K562 (cell line): ENCODE measurements around the gene DDX54. TPM values are rescaled to one million over a fixed set of nuclear protein-coding genes. Genes with fewer than 3 reads are reported as not detected.

Experiments
- CHD2 ChIP-seq: IDR thresholded peaks from 2 replicates; pipeline ENCODE4 v1.6.1; 2011; ENCODE audit warnings: low read depth, low read length
- CSDE1 ChIP-seq, 2 experiments: fragments of 450-650 bp; IDR thresholded peaks; 2 replicates each; pipeline ENCODE4 v1.6.1; 2016; ENCODE audit warnings: mild to moderate bottlenecking in 1 of 2
- HDAC3 ChIP-seq: fragments of 450-650 bp; IDR thresholded peaks from 2 replicates; pipeline ENCODE4 v1.6.1; 2018; ENCODE audit warnings: borderline replicate concordance, mild to moderate bottlenecking, moderate library complexity; ENCODE audit not compliant: partially characterized antibody
- KAT7 ChIP-seq: sonication (generic); formaldehyde crosslinking; IDR thresholded peaks from 2 replicates; pipeline ENCODE4 v1.8.0; 2022; ENCODE audit warnings: missing genetic modification reagents, mild to moderate bottlenecking, borderline replicate concordance
- MAFG ChIP-seq: fragments of 450-650 bp; conservative IDR thresholded peaks from 2 replicates; pipeline ENCODE4 v1.6.1; 2016; ENCODE audit warnings: missing genetic modification characterization, missing compliant biosample characterization
- MEIS2 ChIP-seq: fragments of 450-650 bp; IDR thresholded peaks from 2 replicates; pipeline ENCODE4 v1.6.1; 2014; ENCODE audit warnings: mild to moderate bottlenecking; ENCODE audit not compliant: partially characterized antibody
- MXI1 ChIP-seq: IDR thresholded peaks from 2 replicates; pipeline ENCODE4 v1.6.1; 2011; ENCODE audit warnings: low read depth, mild to moderate bottlenecking, improper control_type of control experiment, low read length
- RAD21 ChIP-seq, 2 experiments: fragments of 250-450 bp in 1 of 2; fragments of 450-650 bp in 1 of 2; sonication (Bioruptor Pico) in 1 of 2; formaldehyde crosslinking in 1 of 2; IDR thresholded peaks in 1 of 2; conservative IDR thresholded peaks in 1 of 2; 2 replicates each; pipeline versions ENCODE4 v1.4.0 to v1.8.0; 2020 to 2022; ENCODE audit warnings: mild to moderate bottlenecking in 2 of 2, moderate library complexity in 1 of 2
- RBM34 ChIP-seq: fragments of 200-400 bp; formaldehyde crosslinking; IDR thresholded peaks from 2 replicates; pipeline ENCODE4 v1.6.1; 2018; ENCODE audit warnings: low read length, borderline replicate concordance; ENCODE audit not compliant: insufficient read depth
- TAF9B ChIP-seq: fragments of 450-650 bp; IDR thresholded peaks from 2 replicates; pipeline ENCODE4 v1.6.1; 2018; ENCODE audit warnings: mild to moderate bottlenecking; ENCODE audit not compliant: partially characterized antibody
- TSC22D4 ChIP-seq: fragments of 450-650 bp; IDR thresholded peaks from 2 replicates; pipeline ENCODE4 v1.6.1; 2016; ENCODE audit warnings: missing genetic modification characterization, missing biosample characterization, control low read depth
- ZNF184 ChIP-seq: sonication (generic); formaldehyde crosslinking; IDR thresholded peaks from 2 replicates; pipeline ENCODE4 v1.5.0; 2020; ENCODE audit warnings: missing genetic modification reagents
- ZNF197 ChIP-seq: fragments of 200-800 bp; sonication (Bioruptor generic); IDR thresholded peaks from 2 replicates; pipeline ENCODE4 v1.6.1; 2016; ENCODE audit warnings: low read depth, missing genetic modification characterization, missing compliant biosample characterization
- ZNF282 ChIP-seq: sonication (generic); formaldehyde crosslinking; IDR thresholded peaks from 2 replicates; pipeline ENCODE4 v1.8.1; 2023; ENCODE audit warnings: missing genetic modification reagents
- polyA plus RNA-seq, 8 experiments: library from polyadenylated mRNA; depleted of rRNA in 4 of 8; stranded (reverse) in 5 of 8; unstranded in 3 of 8; fragments of >200 nt; fragmentation: Nextera tagmentation in 2 of 8; fragmentation: Illumina TruSeq in 1 of 8; extraction: Ambion mirVana in 2 of 8; extraction: Trizol in 1 of 8; gene quantifications; 2 replicates each; pipeline versions ENCODE4 v1.2.1 to v1.2.3, GENCODE V29; 2011 to 2014; ENCODE audit warnings: inconsistent platforms in 1 of 8, missing spikeins in 1 of 8
- total RNA-seq, 7 experiments: library from RNA; depleted of rRNA in 6 of 7; stranded (reverse); fragments of >200 nt in 6 of 7; fragmentation: Illumina TruSeq in 2 of 7; extraction: Trizol in 2 of 7; gene quantifications; 2 replicates each; pipeline versions ENCODE4 v1.2.1 to v1.2.3, GENCODE V29; 2011 to 2021; ENCODE audit warnings: low replicate concordance in 1 of 7
- TF ChIP-seq, protein P1 (sequence below): fragments of 250-450 bp; sonication (Bioruptor Pico); IDR thresholded peaks from 2 replicates; pipeline ENCODE4 v1.5.0; 2021; ENCODE audit warnings: mild to moderate bottlenecking, borderline replicate concordance
- TF ChIP-seq, protein P2 (sequence below): sonication (generic); formaldehyde crosslinking; IDR thresholded peaks from 2 replicates; pipeline ENCODE4 v1.8.1; 2023; ENCODE audit warnings: mild to moderate bottlenecking, missing genetic modification reagents, moderate library complexity
- TF ChIP-seq, protein P3 (sequence below), 2 experiments: fragments of 450-650 bp in 1 of 2; IDR thresholded peaks; 2 replicates each; pipeline ENCODE4 v1.6.1; 2011 to 2017; ENCODE audit warnings: low read depth in 2 of 2, antibody characterized with exemption in 1 of 2, borderline replicate concordance in 1 of 2, low read length in 1 of 2, mild to moderate bottlenecking in 1 of 2, mixed read lengths in 1 of 2; ENCODE audit not compliant: control insufficient read depth in 1 of 2
- TF ChIP-seq, protein P4 (sequence below): conservative IDR thresholded peaks from 2 replicates; pipeline ENCODE4 v1.6.1; 2011; ENCODE audit warnings: low read depth, mild to moderate bottlenecking, low read length; ENCODE audit not compliant: control insufficient read depth

Gene DDX54
- total and polyA plus RNA-seq, 9 of the 15 experiments (the other 6 are each of a cell fraction or from before 2014, with no cell fraction given) = 1.4 to 135 (median 51.4) TPM

DNA sequence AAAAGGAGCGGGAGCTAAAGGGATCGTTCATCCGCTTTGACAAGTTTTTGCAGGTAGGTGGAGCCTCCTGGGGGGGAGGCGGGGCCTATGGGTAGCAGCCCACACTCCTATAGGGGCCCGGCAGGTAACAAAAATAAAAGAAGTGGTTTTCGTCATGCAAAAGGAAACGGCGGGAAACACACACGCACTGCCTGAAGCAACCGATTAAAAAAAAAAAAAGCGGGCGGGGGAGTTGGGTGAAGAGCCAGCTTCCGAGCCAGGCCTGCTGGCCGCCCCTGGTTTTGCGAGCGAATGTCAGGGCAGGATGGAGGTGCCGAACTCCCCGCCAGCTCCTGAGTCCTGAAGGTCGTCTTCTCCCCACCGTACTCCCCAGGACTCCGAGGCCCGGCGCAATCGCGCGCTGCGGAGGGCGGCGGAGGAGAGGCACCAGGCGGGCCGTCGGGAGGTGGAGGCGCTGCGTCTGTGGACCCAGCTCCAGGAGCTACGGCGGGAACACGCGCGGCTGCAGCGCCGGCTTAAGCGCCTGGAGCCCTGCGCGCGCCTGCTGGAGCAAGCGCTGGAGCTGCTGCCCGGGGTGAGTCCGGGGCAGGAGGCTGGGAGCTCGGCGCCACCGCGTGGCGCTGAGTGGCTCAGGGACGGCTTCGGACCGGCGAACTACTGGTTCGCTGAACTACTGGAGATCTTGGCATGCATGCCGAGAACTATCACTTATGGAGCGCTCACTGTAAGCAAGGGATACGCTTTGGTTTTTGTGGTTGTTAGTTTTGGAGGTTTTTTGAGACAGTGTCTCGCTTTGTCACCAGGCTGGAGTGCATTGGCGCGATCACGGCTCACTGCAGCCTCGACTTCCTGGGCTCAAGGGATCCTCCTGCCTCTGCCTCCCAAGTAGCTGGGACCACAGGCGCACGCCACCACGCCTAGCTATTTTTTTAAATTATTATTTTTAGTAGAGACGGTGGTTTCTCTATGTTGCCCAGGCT, 32.2 kb downstream of the DDX54 start (continued):
- TF ChIP-seq RBM34 = no peak
- TF ChIP-seq ZNF197 (CRISPR knock-in tag) = no peak
- TF ChIP-seq HDAC3 = no peak
- no peak for TF ChIP-seq CHD2
- TF ChIP-seq, protein P1, sequence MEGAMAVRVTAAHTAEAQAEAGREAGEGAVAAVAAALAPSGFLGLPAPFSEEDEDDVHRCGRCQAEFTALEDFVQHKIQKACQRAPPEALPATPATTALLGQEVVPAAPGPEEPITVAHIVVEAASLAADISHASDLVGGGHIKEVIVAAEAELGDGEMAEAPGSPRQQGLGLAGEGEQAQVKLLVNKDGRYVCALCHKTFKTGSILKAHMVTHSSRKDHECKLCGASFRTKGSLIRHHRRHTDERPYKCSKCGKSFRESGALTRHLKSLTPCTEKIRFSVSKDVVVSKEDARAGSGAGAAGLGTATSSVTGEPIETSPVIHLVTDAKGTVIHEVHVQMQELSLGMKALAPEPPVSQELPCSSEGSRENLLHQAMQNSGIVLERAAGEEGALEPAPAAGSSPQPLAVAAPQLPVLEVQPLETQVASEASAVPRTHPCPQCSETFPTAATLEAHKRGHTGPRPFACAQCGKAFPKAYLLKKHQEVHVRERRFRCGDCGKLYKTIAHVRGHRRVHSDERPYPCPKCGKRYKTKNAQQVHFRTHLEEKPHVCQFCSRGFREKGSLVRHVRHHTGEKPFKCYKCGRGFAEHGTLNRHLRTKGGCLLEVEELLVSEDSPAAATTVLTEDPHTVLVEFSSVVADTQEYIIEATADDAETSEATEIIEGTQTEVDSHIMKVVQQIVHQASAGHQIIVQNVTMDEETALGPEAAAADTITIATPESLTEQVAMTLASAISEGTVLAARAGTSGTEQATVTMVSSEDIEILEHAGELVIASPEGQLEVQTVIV (CRISPR knock-in tag) = no peak
- TF ChIP-seq CSDE1 (IDR thresholded peaks at IDR 0.05) = no peak
- TF ChIP-seq, protein P2, sequence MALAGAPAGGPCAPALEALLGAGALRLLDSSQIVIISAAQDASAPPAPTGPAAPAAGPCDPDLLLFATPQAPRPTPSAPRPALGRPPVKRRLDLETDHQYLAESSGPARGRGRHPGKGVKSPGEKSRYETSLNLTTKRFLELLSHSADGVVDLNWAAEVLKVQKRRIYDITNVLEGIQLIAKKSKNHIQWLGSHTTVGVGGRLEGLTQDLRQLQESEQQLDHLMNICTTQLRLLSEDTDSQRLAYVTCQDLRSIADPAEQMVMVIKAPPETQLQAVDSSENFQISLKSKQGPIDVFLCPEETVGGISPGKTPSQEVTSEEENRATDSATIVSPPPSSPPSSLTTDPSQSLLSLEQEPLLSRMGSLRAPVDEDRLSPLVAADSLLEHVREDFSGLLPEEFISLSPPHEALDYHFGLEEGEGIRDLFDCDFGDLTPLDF (CRISPR knock-in tag) = no peak
- no peak for TF ChIP-seq ZNF282 (CRISPR knock-in tag)
- no peak for TF ChIP-seq MEIS2
- peak; percentile 51 to 82 for TF ChIP-seq RAD21 (CRISPR knock-in tag; conservative IDR thresholded peaks at IDR 0.05 in 1 of 2, IDR thresholded peaks at IDR 0.05 in 1 of 2)
- no peak for TF ChIP-seq TSC22D4
- TF ChIP-seq, protein P3, sequence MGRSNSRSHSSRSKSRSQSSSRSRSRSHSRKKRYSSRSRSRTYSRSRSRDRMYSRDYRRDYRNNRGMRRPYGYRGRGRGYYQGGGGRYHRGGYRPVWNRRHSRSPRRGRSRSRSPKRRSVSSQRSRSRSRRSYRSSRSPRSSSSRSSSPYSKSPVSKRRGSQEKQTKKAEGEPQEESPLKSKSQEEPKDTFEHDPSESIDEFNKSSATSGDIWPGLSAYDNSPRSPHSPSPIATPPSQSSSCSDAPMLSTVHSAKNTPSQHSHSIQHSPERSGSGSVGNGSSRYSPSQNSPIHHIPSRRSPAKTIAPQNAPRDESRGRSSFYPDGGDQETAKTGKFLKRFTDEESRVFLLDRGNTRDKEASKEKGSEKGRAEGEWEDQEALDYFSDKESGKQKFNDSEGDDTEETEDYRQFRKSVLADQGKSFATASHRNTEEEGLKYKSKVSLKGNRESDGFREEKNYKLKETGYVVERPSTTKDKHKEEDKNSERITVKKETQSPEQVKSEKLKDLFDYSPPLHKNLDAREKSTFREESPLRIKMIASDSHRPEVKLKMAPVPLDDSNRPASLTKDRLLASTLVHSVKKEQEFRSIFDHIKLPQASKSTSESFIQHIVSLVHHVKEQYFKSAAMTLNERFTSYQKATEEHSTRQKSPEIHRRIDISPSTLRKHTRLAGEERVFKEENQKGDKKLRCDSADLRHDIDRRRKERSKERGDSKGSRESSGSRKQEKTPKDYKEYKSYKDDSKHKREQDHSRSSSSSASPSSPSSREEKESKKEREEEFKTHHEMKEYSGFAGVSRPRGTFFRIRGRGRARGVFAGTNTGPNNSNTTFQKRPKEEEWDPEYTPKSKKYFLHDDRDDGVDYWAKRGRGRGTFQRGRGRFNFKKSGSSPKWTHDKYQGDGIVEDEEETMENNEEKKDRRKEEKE (IDR thresholded peaks at IDR 0.05; ENCODE audit: borderline replicate concordance in 1 of 2, control insufficient read depth in 1 of 2, low read depth in 2 of 2, low read length in 1 of 2) = no peak
- no peak for TF ChIP-seq ZNF184 (CRISPR knock-in tag)
- TF ChIP-seq MXI1 = no peak
- TF ChIP-seq TAF9B = no peak
- TF ChIP-seq MAFG (tag) = no peak
- 0 out of 2 replicates have a peak, but pooled peaks have one; percentile 56 for TF ChIP-seq KAT7 (CRISPR knock-in tag)
- TF ChIP-seq, protein P4, sequence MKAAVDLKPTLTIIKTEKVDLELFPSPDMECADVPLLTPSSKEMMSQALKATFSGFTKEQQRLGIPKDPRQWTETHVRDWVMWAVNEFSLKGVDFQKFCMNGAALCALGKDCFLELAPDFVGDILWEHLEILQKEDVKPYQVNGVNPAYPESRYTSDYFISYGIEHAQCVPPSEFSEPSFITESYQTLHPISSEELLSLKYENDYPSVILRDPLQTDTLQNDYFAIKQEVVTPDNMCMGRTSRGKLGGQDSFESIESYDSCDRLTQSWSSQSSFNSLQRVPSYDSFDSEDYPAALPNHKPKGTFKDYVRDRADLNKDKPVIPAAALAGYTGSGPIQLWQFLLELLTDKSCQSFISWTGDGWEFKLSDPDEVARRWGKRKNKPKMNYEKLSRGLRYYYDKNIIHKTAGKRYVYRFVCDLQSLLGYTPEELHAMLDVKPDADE = 0 out of 2 replicates have a peak, but pooled peaks have one; percentile 40
